ENCODE measurements around the gene DRC1. TPM values are rescaled to one million over a fixed set of nuclear protein-coding genes. Genes with fewer than 3 reads are reported as not detected.

DRC1 gene
- total and polyA plus RNA-seq, 4 donors = 2.5 to 18.4 (median 8.8) TPM

DNA sequence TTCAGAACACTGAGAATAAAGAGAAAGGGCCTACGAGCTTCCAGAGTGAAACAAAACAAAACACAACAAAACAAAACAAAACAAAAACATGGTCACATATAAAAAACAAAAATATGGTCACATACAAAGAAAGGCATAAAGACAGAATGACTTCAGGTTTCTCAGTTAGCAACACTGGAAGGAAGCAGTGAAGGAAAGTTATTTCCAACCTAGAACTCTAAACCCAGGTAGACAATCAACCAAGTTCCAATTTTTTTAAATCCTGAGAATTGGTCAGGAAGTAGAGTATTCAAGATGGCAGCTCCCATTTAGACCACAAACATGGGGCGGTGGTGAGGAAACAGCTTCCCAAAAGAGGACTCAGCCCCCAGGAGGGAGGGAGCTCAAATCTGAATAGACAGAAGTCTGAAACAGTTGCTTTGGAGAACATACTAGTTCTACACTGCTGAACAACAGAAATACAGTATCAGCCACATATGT, 9.1 kb downstream of the DRC1 start:
- no peak overlapping the region for H3K27ac ChIP-seq (ENCODE audit: low read depth in 1 of 2, low read length in 1 of 2)
- peaks cover 0 to 2% (median 0%) of the 10 kb centered on the region in 3 donors for H3K27me3 ChIP-seq (ENCODE audit: control insufficient read depth in 3 of 3, insufficient read depth in 3 of 3, low read length in 2 of 3)
- no peaks in the 10 kb centered on the region for H3K9me3 ChIP-seq (ENCODE audit: control insufficient read depth in 4 of 4, insufficient read depth in 3 of 4, low read length in 3 of 4)
- ATAC-seq (ENCODE audit: insufficient read depth, low FRiP score) (no peak), DNase-seq (no peak)
- TF ChIP-seq, protein P1, sequence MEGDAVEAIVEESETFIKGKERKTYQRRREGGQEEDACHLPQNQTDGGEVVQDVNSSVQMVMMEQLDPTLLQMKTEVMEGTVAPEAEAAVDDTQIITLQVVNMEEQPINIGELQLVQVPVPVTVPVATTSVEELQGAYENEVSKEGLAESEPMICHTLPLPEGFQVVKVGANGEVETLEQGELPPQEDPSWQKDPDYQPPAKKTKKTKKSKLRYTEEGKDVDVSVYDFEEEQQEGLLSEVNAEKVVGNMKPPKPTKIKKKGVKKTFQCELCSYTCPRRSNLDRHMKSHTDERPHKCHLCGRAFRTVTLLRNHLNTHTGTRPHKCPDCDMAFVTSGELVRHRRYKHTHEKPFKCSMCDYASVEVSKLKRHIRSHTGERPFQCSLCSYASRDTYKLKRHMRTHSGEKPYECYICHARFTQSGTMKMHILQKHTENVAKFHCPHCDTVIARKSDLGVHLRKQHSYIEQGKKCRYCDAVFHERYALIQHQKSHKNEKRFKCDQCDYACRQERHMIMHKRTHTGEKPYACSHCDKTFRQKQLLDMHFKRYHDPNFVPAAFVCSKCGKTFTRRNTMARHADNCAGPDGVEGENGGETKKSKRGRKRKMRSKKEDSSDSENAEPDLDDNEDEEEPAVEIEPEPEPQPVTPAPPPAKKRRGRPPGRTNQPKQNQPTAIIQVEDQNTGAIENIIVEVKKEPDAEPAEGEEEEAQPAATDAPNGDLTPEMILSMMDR (IDR thresholded peaks at IDR 0.05; ENCODE audit: control extremely low read depth, extremely low read depth) = no peak
- WGBS, 2 donors = 85 to 86% methylated on average over 2 of the region's 2 CpGs
- H3K36me3 ChIP-seq (ENCODE audit: control insufficient read depth in 4 of 4, insufficient read depth in 4 of 4, low read length in 4 of 4) = no peaks in the 10 kb centered on the region
- no peaks in the 10 kb centered on the region for H3K4me1 ChIP-seq (ENCODE audit: control insufficient read depth in 5 of 5, insufficient read depth in 5 of 5, low read length in 5 of 5)
- no peak overlapping the region for H3K4me3 ChIP-seq
- no peak overlapping the region for H3K9ac ChIP-seq (ENCODE audit: insufficient read depth in 1 of 2, low read length in 2 of 2)

DNA sequence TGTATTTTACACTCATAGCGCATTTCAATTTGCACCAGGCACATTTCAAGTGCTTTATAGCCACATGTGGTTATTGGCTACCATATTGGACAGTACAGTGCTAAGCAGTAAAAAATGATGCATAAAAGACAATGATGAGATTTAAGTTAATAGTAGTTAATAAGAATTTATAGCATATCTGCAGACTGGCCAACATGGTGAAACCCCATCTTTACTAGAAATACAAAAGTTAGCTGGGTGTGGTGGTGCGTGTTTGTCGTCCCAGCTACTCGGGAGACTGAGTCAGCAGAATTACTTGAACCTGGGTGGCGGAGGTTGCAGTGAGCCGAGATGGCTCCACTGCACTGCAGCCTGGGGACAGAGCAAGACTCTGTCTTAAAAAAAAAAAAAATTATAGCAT, 9.7 kb downstream of the DRC1 start:
- 90 to 97% methylated on average over 6 of the region's 6 CpGs for WGBS, 2 donors
- no peak for DNase-seq
- ATAC-seq (ENCODE audit: insufficient read depth, low FRiP score) = no peak
- H3K4me1 ChIP-seq (ENCODE audit: control insufficient read depth in 5 of 5, insufficient read depth in 5 of 5, low read length in 5 of 5) = no peaks in the 10 kb centered on the region
- peaks cover 0 to 2% (median 0%) of the 10 kb centered on the region in 3 donors for H3K27me3 ChIP-seq (ENCODE audit: control insufficient read depth in 3 of 3, insufficient read depth in 3 of 3, low read length in 2 of 3)
- no peak overlapping the region for H3K9ac ChIP-seq (ENCODE audit: insufficient read depth in 1 of 2, low read length in 2 of 2)
- no peaks in the 10 kb centered on the region for H3K9me3 ChIP-seq (ENCODE audit: control insufficient read depth in 4 of 4, insufficient read depth in 3 of 4, low read length in 3 of 4)
- H3K4me3 ChIP-seq = no peak overlapping the region
- no peaks in the 10 kb centered on the region for H3K36me3 ChIP-seq (ENCODE audit: control insufficient read depth in 4 of 4, insufficient read depth in 4 of 4, low read length in 4 of 4)
- TF ChIP-seq, protein P1 (IDR thresholded peaks at IDR 0.05; ENCODE audit: control extremely low read depth, extremely low read depth) = no peak
- no peak overlapping the region for H3K27ac ChIP-seq (ENCODE audit: low read depth in 1 of 2, low read length in 1 of 2)

DNA sequence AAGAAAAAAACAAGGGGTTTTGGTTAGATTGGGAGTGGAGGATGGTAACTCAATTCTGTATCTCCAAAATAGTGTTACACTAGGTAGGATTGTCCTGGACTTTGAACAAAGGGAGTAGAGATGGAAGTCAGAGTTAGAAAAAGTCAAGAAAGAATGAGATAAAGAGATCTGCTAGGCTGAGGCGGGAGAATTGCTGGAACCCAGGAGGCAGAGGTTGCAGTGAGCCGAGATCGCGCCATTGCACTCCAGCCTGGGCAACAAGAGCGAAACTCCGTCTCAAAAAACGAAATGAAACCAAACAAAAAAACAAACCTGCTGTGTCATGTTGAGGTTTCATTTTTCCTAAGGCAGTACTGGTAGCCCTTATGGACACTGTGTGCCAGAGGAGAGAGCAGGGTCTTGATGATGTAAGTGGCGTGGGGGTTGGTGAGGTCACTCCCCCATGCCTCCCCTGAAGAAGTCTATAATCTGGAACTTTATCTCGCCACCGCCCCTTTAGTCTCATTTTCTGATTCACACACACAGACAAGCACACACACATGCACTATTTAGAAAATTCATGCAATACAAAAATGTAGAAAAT, 10.5 kb downstream of the DRC1 start:
- TF ChIP-seq, protein P1 (IDR thresholded peaks at IDR 0.05; ENCODE audit: control extremely low read depth, extremely low read depth) = no peak
- no peak overlapping the region for H3K9ac ChIP-seq (ENCODE audit: insufficient read depth in 1 of 2, low read length in 2 of 2)
- H3K4me1 ChIP-seq (ENCODE audit: control insufficient read depth in 5 of 5, insufficient read depth in 5 of 5, low read length in 5 of 5) = no peaks in the 10 kb centered on the region
- 57 to 60% methylated on average over 10 of the region's 10 CpGs for whole genome bisulfite sequencing, 2 donors
- DNase-seq (no peak), ATAC-seq (ENCODE audit: insufficient read depth, low FRiP score) (no peak)
- no peaks in the 10 kb centered on the region for H3K36me3 ChIP-seq (ENCODE audit: control insufficient read depth in 4 of 4, insufficient read depth in 4 of 4, low read length in 4 of 4)
- no peak overlapping the region for H3K4me3 ChIP-seq
- H3K9me3 ChIP-seq (ENCODE audit: control insufficient read depth in 4 of 4, insufficient read depth in 3 of 4, low read length in 3 of 4) = no peaks in the 10 kb centered on the region
- H3K27ac ChIP-seq (ENCODE audit: low read depth in 1 of 2, low read length in 1 of 2) = no peak overlapping the region
- peaks cover 0 to 2% (median 0%) of the 10 kb centered on the region in 3 donors for H3K27me3 ChIP-seq (ENCODE audit: control insufficient read depth in 3 of 3, insufficient read depth in 3 of 3, low read length in 2 of 3)

DNA sequence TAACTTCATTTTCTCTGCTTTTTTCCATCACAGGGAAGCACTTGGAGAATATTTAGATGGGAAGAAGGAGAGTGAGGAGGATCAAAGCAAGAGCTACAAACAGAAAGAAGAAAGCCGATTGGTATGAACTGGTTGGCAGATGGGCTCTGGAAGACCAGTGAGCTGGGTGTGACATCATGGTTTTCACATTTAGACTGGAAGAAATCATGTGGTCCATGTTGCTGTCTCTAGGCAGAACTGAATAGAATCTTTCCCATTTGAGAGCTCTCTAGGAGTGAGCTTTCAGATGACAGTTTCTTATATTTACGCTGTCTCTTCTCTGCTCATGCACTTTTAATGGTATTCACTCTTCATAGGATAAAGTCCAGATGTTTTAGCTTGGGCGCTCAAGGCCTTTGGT, 12.6 kb downstream of the DRC1 start:
- no peak for DNase-seq
- 95 to 96% methylated on average over 3 of the region's 3 CpGs for WGBS, 2 donors
- no peaks in the 10 kb centered on the region for H3K9me3 ChIP-seq (ENCODE audit: control insufficient read depth in 4 of 4, insufficient read depth in 3 of 4, low read length in 3 of 4)
- TF ChIP-seq, protein P1 (IDR thresholded peaks at IDR 0.05; ENCODE audit: control extremely low read depth, extremely low read depth) = no peak
- H3K36me3 ChIP-seq (ENCODE audit: control insufficient read depth in 4 of 4, insufficient read depth in 4 of 4, low read length in 4 of 4) = no peaks in the 10 kb centered on the region
- H3K4me1 ChIP-seq (ENCODE audit: control insufficient read depth in 5 of 5, insufficient read depth in 5 of 5, low read length in 5 of 5) = no peaks in the 10 kb centered on the region
- H3K27me3 ChIP-seq (ENCODE audit: control insufficient read depth in 3 of 3, insufficient read depth in 3 of 3, low read length in 2 of 3) = no peaks in the 10 kb centered on the region
- H3K27ac ChIP-seq (ENCODE audit: low read depth in 1 of 2, low read length in 1 of 2) = no peak overlapping the region
- ATAC-seq (ENCODE audit: insufficient read depth, low FRiP score) = no peak
- H3K9ac ChIP-seq (ENCODE audit: insufficient read depth in 1 of 2, low read length in 2 of 2) = no peak overlapping the region
- no peak overlapping the region for H3K4me3 ChIP-seq
